ENCODE results near the gene GPBP1. TPM values are rescaled to one million over a fixed set of nuclear protein-coding genes. Genes with fewer than 3 reads are reported as not detected.

GPBP1 gene
- polyA plus RNA-seq, 1 donor from 2014 or later: 149 TPM

DNA sequence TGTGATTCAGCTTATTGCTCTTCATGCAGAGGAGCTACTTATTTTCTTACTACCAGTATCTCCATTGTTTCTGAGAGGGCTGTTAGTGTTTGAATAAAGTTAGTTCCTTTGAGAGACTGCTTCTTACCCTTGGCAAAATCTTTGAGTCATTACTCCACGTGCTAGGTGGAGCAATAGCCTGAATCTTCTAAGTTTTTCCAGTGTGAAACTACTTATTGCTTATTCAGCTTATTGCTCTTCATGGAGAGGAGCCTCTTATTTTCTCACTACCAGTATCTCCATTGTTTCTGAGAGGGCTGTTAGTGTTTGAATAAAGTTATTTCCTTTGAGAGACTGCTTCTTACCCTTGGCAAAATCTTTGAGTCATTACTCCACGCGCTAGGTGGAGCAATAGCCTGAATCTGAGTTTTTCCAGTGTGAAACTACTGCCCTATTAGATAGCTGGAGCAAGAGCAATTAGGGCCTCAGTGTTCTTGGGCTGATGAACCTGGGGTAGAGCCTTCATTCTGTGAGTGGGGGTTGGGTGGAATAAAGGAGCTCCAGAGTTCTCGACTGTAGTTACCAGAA lies 41.9 kb downstream of the GPBP1 start:
- no peaks in the 10 kb centered on the region for H3K36me3 ChIP-seq (ENCODE audit: insufficient read depth, low read length)
- no peak overlapping the region for H3K9ac ChIP-seq (ENCODE audit: low read length)
- TF ChIP-seq, protein P1, sequence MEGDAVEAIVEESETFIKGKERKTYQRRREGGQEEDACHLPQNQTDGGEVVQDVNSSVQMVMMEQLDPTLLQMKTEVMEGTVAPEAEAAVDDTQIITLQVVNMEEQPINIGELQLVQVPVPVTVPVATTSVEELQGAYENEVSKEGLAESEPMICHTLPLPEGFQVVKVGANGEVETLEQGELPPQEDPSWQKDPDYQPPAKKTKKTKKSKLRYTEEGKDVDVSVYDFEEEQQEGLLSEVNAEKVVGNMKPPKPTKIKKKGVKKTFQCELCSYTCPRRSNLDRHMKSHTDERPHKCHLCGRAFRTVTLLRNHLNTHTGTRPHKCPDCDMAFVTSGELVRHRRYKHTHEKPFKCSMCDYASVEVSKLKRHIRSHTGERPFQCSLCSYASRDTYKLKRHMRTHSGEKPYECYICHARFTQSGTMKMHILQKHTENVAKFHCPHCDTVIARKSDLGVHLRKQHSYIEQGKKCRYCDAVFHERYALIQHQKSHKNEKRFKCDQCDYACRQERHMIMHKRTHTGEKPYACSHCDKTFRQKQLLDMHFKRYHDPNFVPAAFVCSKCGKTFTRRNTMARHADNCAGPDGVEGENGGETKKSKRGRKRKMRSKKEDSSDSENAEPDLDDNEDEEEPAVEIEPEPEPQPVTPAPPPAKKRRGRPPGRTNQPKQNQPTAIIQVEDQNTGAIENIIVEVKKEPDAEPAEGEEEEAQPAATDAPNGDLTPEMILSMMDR (IDR thresholded peaks at IDR 0.05; ENCODE audit: poor library complexity, severe bottlenecking): no peak
- no peak for TF ChIP-seq POLR2AphosphoS5 (IDR thresholded peaks at IDR 0.05)
- no peak for TF ChIP-seq SMC3 (conservative IDR thresholded peaks at IDR 0.05; ENCODE audit: poor library complexity)
- TF ChIP-seq, protein P2, sequence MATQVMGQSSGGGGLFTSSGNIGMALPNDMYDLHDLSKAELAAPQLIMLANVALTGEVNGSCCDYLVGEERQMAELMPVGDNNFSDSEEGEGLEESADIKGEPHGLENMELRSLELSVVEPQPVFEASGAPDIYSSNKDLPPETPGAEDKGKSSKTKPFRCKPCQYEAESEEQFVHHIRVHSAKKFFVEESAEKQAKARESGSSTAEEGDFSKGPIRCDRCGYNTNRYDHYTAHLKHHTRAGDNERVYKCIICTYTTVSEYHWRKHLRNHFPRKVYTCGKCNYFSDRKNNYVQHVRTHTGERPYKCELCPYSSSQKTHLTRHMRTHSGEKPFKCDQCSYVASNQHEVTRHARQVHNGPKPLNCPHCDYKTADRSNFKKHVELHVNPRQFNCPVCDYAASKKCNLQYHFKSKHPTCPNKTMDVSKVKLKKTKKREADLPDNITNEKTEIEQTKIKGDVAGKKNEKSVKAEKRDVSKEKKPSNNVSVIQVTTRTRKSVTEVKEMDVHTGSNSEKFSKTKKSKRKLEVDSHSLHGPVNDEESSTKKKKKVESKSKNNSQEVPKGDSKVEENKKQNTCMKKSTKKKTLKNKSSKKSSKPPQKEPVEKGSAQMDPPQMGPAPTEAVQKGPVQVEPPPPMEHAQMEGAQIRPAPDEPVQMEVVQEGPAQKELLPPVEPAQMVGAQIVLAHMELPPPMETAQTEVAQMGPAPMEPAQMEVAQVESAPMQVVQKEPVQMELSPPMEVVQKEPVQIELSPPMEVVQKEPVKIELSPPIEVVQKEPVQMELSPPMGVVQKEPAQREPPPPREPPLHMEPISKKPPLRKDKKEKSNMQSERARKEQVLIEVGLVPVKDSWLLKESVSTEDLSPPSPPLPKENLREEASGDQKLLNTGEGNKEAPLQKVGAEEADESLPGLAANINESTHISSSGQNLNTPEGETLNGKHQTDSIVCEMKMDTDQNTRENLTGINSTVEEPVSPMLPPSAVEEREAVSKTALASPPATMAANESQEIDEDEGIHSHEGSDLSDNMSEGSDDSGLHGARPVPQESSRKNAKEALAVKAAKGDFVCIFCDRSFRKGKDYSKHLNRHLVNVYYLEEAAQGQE (IDR thresholded peaks at IDR 0.05; ENCODE audit: borderline replicate concordance): no peak
- no peak for TF ChIP-seq EP300 (conservative IDR thresholded peaks at IDR 0.05; ENCODE audit: poor library complexity, severe bottlenecking)
- no peak for TF ChIP-seq MXI1 (conservative IDR thresholded peaks at IDR 0.05; ENCODE audit: poor library complexity, severe bottlenecking)
- TF ChIP-seq EZH2 (IDR thresholded peaks at IDR 0.05; ENCODE audit: borderline replicate concordance, insufficient read depth, low read length, poor library complexity, severe bottlenecking): no peak
- no peak for TF ChIP-seq TAF1 (IDR thresholded peaks at IDR 0.05; ENCODE audit: low read depth)
- TF ChIP-seq RAD21 (conservative IDR thresholded peaks at IDR 0.05): no peak

DNA sequence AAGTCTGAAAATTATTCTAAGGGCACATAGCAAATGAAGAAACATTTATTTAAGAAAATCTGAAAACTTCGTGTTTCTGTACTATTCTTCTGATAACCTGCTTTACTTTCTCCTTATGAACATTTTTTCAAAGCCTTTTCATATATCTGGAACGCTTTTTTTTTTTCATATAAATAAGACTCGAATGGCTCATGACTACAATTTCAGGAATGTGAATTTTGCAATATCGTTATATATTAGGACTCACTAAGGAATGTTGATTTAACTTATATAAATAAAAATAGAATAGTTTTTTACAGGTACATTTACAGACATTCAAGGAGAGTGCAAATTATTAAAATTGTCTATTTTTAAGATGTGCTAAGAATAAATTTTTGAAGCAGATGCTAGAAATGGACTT lies 42.9 kb downstream of the GPBP1 start:
- TF ChIP-seq EZH2 (IDR thresholded peaks at IDR 0.05; ENCODE audit: borderline replicate concordance, insufficient read depth, low read length, poor library complexity, severe bottlenecking) (no peak), MXI1 (conservative IDR thresholded peaks at IDR 0.05; ENCODE audit: poor library complexity, severe bottlenecking) (no peak)
- Histone ChIP-seq H3K4me3 (ENCODE audit: low read length) (no peak overlapping the region), H3F3A (ENCODE audit: insufficient read depth, low read length, poor library complexity, severe bottlenecking) (no peaks in the 10 kb centered on the region), H2AFZ (ENCODE audit: low read depth, low read length) (no peak overlapping the region), H3K9me3 (ENCODE audit: low read length) (no peaks in the 10 kb centered on the region), H4K20me1 (ENCODE audit: insufficient read depth) (peaks cover under 1% of the 10 kb centered on the region), H3K27me3 (ENCODE audit: insufficient read depth, low read depth, low read length) (no peaks in the 10 kb centered on the region), H3K27ac (ENCODE audit: low read length) (no peak overlapping the region), H3K36me3 (ENCODE audit: insufficient read depth, low read length) (no peaks in the 10 kb centered on the region), H3K4me2 (ENCODE audit: low read length) (no peak overlapping the region), H3K79me2 (replicated peaks; ENCODE audit: insufficient read depth, low read length) (peaks cover 58% of the 10 kb centered on the region), H3K9me2 (ENCODE audit: insufficient read depth, low read length) (no peaks in the 10 kb centered on the region), H3K9ac (ENCODE audit: low read length) (no peak overlapping the region)

More for the DNA sequence above, 41.9 kb downstream of the GPBP1 start:
- no peaks in the 10 kb centered on the region for H3F3A ChIP-seq (ENCODE audit: insufficient read depth, low read length, poor library complexity, severe bottlenecking)
- H3K27ac ChIP-seq (ENCODE audit: low read length): no peak overlapping the region
- no peaks in the 10 kb centered on the region for H3K27me3 ChIP-seq (ENCODE audit: insufficient read depth, low read depth, low read length)
- H2AFZ ChIP-seq (ENCODE audit: low read depth, low read length): no peak overlapping the region
- no peaks in the 10 kb centered on the region for H3K9me2 ChIP-seq (ENCODE audit: insufficient read depth, low read length)
- H3K9me3 ChIP-seq (ENCODE audit: low read length): no peaks in the 10 kb centered on the region
- no peaks in the 10 kb centered on the region for H4K20me1 ChIP-seq (ENCODE audit: insufficient read depth)
- no peak overlapping the region for H3K4me3 ChIP-seq (ENCODE audit: low read length)
- H3K79me2 ChIP-seq (replicated peaks; ENCODE audit: insufficient read depth, low read length): peaks cover 59% of the 10 kb centered on the region
- no peak overlapping the region for H3K4me2 ChIP-seq (ENCODE audit: low read length)

Measured in neural cell (in vitro differentiated cells).